Measurements from ENCODE around the gene PKD2.

Gene PKD2

GRCh38 chr4:87977521-87978278 lies 29.7 kb upstream of the PKD2 start:
- TF ChIP-seq CTCF (IDR thresholded peaks at IDR 0.05; ENCODE audit: insufficient read depth, low read depth, low read length, missing control alignments), result no peak

GRCh38 chr4:87978681-87979080 lies 28.8 kb upstream of the PKD2 start:
- no peak for TF ChIP-seq CTCF (IDR thresholded peaks at IDR 0.05; ENCODE audit: insufficient read depth, low read depth, low read length, missing control alignments)
- DNase-seq (ENCODE audit: low read depth), result no peak
- H3K4me3 ChIP-seq (ENCODE audit: low read depth, low read length), result no peak overlapping the region

More at GRCh38 chr4:87977521-87978278, 29.7 kb upstream of the PKD2 start:
- no peak for DNase-seq (ENCODE audit: low read depth)
- no peak overlapping the region for H3K4me3 ChIP-seq (ENCODE audit: low read depth, low read length)

- no peak for DNase-seq (ENCODE audit: low read depth)
- no peak for TF ChIP-seq CTCF (IDR thresholded peaks at IDR 0.05; ENCODE audit: insufficient read depth, low read depth, low read length, missing control alignments)
- no peak overlapping the region for H3K4me3 ChIP-seq (ENCODE audit: low read depth, low read length)
These were observed 27.6 kb upstream of the PKD2 start for GRCh38 chr4:87979810-87980209.

- DNase-seq (ENCODE audit: low read depth), result no peak
- no peak overlapping the region for H3K4me3 ChIP-seq (ENCODE audit: low read depth, low read length)
- no peak for TF ChIP-seq CTCF (IDR thresholded peaks at IDR 0.05; ENCODE audit: insufficient read depth, low read depth, low read length, missing control alignments)
These were observed 25.9 kb upstream of the PKD2 start for GRCh38 chr4:87981486-87981885.

- no peak for DNase-seq (ENCODE audit: low read depth)
- no peak for TF ChIP-seq CTCF (IDR thresholded peaks at IDR 0.05; ENCODE audit: insufficient read depth, low read depth, low read length, missing control alignments)
- no peak overlapping the region for H3K4me3 ChIP-seq (ENCODE audit: low read depth, low read length)
These were observed 25.4 kb upstream of the PKD2 start for GRCh38 chr4:87982036-87982435.

GRCh38 chr4:87982446-87983010 lies 24.9 kb upstream of the PKD2 start:
- no peak for TF ChIP-seq CTCF (IDR thresholded peaks at IDR 0.05; ENCODE audit: insufficient read depth, low read depth, low read length, missing control alignments)
- no peak for DNase-seq (ENCODE audit: low read depth)
- H3K4me3 ChIP-seq (ENCODE audit: low read depth, low read length), result no peak overlapping the region

All from GM12865 (cell line).